ENCODE measurements around the gene TSPAN12.

DNA sequence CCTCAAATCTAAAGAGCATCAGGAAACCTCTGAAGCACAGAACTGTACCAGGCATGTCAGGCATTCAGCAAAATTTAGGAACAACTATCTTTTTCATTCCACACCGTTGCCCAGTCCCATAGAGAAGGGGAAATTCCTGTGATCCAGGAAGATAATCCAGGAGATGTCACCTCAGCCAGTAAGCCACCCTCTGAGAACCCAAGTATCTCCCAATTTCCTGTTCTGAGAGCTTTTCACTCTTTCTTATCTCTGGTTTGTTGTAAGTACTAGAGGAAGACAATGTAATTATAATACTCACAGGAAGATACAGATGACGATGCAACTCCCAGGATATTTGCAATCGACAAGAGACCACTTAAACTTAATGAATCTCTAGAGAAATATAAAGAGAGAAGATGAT is 97.1 kb downstream of the TSPAN12 start:
- TF ChIP-seq, protein P1, sequence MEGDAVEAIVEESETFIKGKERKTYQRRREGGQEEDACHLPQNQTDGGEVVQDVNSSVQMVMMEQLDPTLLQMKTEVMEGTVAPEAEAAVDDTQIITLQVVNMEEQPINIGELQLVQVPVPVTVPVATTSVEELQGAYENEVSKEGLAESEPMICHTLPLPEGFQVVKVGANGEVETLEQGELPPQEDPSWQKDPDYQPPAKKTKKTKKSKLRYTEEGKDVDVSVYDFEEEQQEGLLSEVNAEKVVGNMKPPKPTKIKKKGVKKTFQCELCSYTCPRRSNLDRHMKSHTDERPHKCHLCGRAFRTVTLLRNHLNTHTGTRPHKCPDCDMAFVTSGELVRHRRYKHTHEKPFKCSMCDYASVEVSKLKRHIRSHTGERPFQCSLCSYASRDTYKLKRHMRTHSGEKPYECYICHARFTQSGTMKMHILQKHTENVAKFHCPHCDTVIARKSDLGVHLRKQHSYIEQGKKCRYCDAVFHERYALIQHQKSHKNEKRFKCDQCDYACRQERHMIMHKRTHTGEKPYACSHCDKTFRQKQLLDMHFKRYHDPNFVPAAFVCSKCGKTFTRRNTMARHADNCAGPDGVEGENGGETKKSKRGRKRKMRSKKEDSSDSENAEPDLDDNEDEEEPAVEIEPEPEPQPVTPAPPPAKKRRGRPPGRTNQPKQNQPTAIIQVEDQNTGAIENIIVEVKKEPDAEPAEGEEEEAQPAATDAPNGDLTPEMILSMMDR (IDR thresholded peaks at IDR 0.05): no peak
- TF ChIP-seq POLR2A (IDR thresholded peaks at IDR 0.05): no peak

Measured in adrenal gland (tissue), 5 donors.